Neutrophil (primary cell): ENCODE data around the gene C3AR1.
"Not testable (repeated sequence)": the region's sequence is repeated elsewhere in the genome, so short reads cannot be mapped to it uniquely, and the experiment has no call there.

ENCODE experiments used
- H3K27ac ChIP-seq: fragments of 200-600 bp; sonication (generic); 2 replicates; pipeline ENCODE4 v1.5.1; 2016; ENCODE audit warnings: mild to moderate bottlenecking, moderate library complexity
- H3K27me3 ChIP-seq: fragments of 200-600 bp; sonication (generic); 2 replicates; pipeline ENCODE4 v1.6.0; 2016; ENCODE audit warnings: mild to moderate bottlenecking
- H3K36me3 ChIP-seq: fragments of 200-600 bp; sonication (generic); 2 replicates; pipeline ENCODE4 v1.5.1; 2017
- H3K4me1 ChIP-seq, 2 experiments: fragments of 200-600 bp in 1 of 2; sonication (generic) in 1 of 2; 1 replicate in 1 of 2; 2 replicates in 1 of 2; pipeline versions ENCODE4 v1.5.1 to v1.6.1; 2013 to 2016; ENCODE audit warnings: low read depth in 1 of 2, low read length in 1 of 2, mild to moderate bottlenecking in 1 of 2, moderate library complexity in 1 of 2; ENCODE audit not compliant: control insufficient read depth in 1 of 2, insufficient read depth in 1 of 2
- H3K4me3 ChIP-seq, 2 experiments: fragments of 200-600 bp in 1 of 2; sonication (generic) in 1 of 2; 1 replicate in 1 of 2; 2 replicates in 1 of 2; pipeline ENCODE4 v1.5.1; 2013 to 2016; ENCODE audit warnings: low read depth in 1 of 2, low read length in 1 of 2, mild to moderate bottlenecking in 1 of 2, moderate library complexity in 1 of 2
- H3K9me3 ChIP-seq: fragments of 200-600 bp; sonication (generic); 2 replicates; pipeline ENCODE4 v1.5.1; 2016
- CTCF ChIP-seq: fragments of 200-600 bp; sonication (generic); IDR thresholded peaks from 2 replicates; pipeline ENCODE4 v1.5.1; 2016; ENCODE audit warnings: antibody characterized with exemption

C3AR1 gene

DNA sequence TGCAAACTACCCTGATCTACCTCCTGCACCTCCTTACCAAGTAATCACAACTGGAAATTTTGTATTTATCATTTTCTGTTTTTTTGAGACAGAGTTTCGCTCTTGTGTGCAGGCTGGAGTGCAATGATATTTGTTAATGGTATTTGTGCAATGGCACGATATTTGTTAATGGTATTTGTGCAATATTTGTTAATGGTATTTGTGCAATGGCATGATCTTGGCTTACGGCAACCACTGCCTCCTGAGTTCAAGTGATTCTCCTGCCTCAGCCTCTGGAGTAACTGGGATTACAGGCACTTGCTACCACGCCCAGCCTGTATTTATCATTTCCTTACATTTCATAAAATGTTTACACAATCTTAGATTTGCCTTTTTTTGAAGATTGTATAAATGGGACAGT, 10.2 kb upstream of the C3AR1 start:
- Histone ChIP-seq H3K36me3 (no peaks in the 10 kb centered on the region), H3K4me1 (peaks cover 58 to 74% of the 10 kb centered on the region in 2 experiments), H3K9me3 (no peaks in the 10 kb centered on the region), H3K27me3 (no peaks in the 10 kb centered on the region), H3K27ac (peak overlapping the region; percentile 47), H3K4me3 (no peak overlapping the region)
- TF ChIP-seq CTCF: no peak

DNA sequence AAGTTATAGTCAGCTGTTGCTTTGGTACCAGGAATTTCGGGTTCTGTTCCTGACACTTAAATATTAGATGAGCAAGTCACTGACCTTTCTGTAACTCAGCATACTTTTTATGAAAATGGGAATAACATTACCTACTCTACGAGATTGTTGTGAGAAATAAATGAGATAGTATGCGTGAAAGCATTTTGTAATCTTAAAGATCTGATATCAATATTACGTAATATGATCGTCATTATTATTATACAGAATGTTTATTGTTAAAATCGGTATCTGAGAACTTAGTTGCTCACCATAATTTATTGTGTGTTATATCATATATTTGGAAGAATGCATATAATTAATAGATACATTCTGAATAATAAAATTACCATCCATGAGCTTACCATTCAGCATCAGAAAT, 9.8 kb upstream of the C3AR1 start:
- Histone ChIP-seq H3K27me3 (no peaks in the 10 kb centered on the region), H3K9me3 (no peaks in the 10 kb centered on the region), H3K36me3 (no peaks in the 10 kb centered on the region), H3K4me3 (no peak overlapping the region), H3K27ac (peak overlapping the region; percentile 47), H3K4me1 (peaks cover 58 to 74% of the 10 kb centered on the region in 2 experiments)
- TF ChIP-seq CTCF: no peak

GRCh38 chr12:8071820-8072219, 5.7 kb upstream of the C3AR1 start:
- not testable (repeated sequence) for H3K36me3 ChIP-seq, H3K9me3 ChIP-seq, H3K4me3 ChIP-seq, H3K27me3 ChIP-seq
- H3K4me1 ChIP-seq: peaks cover 51 to 72% of the 10 kb centered on the region in 2 experiments
- peak overlapping the region; percentile 78 for H3K27ac ChIP-seq

DNA sequence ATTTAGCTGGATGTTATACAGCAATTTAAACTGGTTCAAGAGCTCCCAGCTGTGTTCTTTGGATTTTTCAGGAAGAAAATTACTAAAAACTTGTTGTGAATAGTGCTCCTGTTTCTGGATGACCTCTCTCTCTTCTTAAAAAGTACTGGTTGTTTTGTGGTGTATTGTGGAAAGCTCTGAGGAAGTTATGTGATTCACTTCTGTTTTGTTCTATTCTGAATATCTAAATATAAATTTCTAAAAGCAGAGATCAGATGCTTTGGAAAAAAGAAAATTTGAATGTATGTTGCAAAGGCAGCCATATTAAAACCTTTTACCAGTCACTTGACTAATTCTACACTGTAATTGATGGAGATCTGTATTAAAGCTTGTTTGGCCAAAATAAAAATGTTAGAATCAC, 3.4 kb upstream of the C3AR1 start:
- no peaks in the 10 kb centered on the region for H3K36me3 ChIP-seq
- no peak overlapping the region for H3K4me3 ChIP-seq
- H3K27ac ChIP-seq: peak overlapping the region; percentile 78
- H3K4me1 ChIP-seq: peaks cover 55 to 74% of the 10 kb centered on the region in 2 experiments
- H3K27me3 ChIP-seq: no peaks in the 10 kb centered on the region
- no peaks in the 10 kb centered on the region for H3K9me3 ChIP-seq
- no peak for TF ChIP-seq CTCF

GRCh38 chr12:8064131-8064530, 2.0 kb downstream of the C3AR1 start:
- H3K4me1 ChIP-seq: peaks cover 55 to 72% of the 10 kb centered on the region in 2 experiments
- H3K27me3 ChIP-seq: no peaks in the 10 kb centered on the region
- no peak for TF ChIP-seq CTCF
- no peaks in the 10 kb centered on the region for H3K36me3 ChIP-seq
- H3K9me3 ChIP-seq: no peaks in the 10 kb centered on the region
- peak overlapping the region; percentile 91 for H3K27ac ChIP-seq
- H3K4me3 ChIP-seq: peak overlapping the region; percentile 16 to 43

DNA sequence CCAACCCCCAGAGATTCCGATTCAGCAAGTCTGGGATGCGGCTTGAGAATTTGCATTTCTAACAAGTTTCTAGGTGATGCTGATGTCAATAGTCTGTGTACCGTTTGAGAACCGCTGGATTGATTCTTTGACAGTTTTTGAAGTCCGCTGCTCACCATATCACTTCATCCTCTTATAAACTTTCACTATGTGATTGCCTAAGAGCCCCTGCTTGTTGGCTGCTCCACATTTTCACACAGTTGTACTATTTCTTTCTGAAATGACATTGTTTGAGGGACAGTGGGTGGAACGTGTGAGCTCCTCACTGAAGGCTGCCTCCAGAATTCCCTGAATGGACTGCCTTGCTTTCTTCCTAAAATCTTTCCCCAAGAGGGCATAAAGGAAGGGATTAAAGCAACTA, 7.7 kb downstream of the C3AR1 start:
- no peaks in the 10 kb centered on the region for H3K9me3 ChIP-seq
- H3K4me1 ChIP-seq: peaks cover 66 to 83% of the 10 kb centered on the region in 2 experiments
- no peak for TF ChIP-seq CTCF
- peak overlapping the region; percentile 91 for H3K27ac ChIP-seq
- no peaks in the 10 kb centered on the region for H3K27me3 ChIP-seq
- H3K36me3 ChIP-seq: no peaks in the 10 kb centered on the region
- H3K4me3 ChIP-seq: peak overlapping the region; percentile 22 to 31
